Measurements from ENCODE around the gene HOXD13.

The HOXD13 gene

GRCh38 chr2:176095421-176095820 lies 2.9 kb downstream of the HOXD13 start:
- no peak for DNase-seq

- DNase-seq: peak; percentile 28
These were observed 3.9 kb downstream of the HOXD13 start for GRCh38 chr2:176096243-176096985.

- DNase-seq: peak; percentile 83
These were observed 4.7 kb downstream of the HOXD13 start for GRCh38 chr2:176096986-176097819.

GRCh38 chr2:176097820-176098365 lies 5.4 kb downstream of the HOXD13 start:
- no peak for DNase-seq

- no peak for DNase-seq
These were observed 6.0 kb downstream of the HOXD13 start for GRCh38 chr2:176098366-176099158.

- no peak for DNase-seq
These were observed 6.7 kb downstream of the HOXD13 start for GRCh38 chr2:176099159-176099727.

- no peak for DNase-seq
These were observed 7.4 kb downstream of the HOXD13 start, which contains the start of gene HOXD12 for GRCh38 chr2:176099728-176100546. TSS of gene HOXD12 (plus strand) at chr2:176099795. CDS start at chr2:176099802, 7 bp downstream.

GRCh38 chr2:176100547-176101140 lies 8.1 kb downstream of the HOXD13 start:
- DNase-seq: no peak

GRCh38 chr2:176101216-176101830 lies 8.8 kb downstream of the HOXD13 start:
- DNase-seq: no peak

GRCh38 chr2:176101842-176102241 lies 9.3 kb downstream of the HOXD13 start:
- no peak for DNase-seq

GRCh38 chr2:176102309-176102866 lies 9.9 kb downstream of the HOXD13 start:
- DNase-seq: no peak

- no peak for DNase-seq
These were observed 10.7 kb downstream of the HOXD13 start for GRCh38 chr2:176103194-176103593.

GRCh38 chr2:176103742-176104315 lies 11.3 kb downstream of the HOXD13 start:
- no peak for DNase-seq

- DNase-seq: peak; percentile 30
These were observed 12.0 kb downstream of the HOXD13 start for GRCh38 chr2:176104316-176105077.

GRCh38 chr2:176105078-176105729 lies 12.7 kb downstream of the HOXD13 start:
- no peak for DNase-seq

GRCh38 chr2:176105730-176106580 lies 13.4 kb downstream of the HOXD13 start:
- DNase-seq: no peak
